Activated T-helper 1 cell treated with anti-CD3 and anti-CD28 coated beads, Interleukin-12 subunit alpha, Interleukin-12 subunit beta, Interleukin-2, Interleukin-4 antibody, amounts not matched to agents 30 ng/mL and 10 ng/mL and 1 ng/mL, durations not matched to agents 14 hours and 24 hours and 36 hours (primary cell): ENCODE measurements around the gene AMOTL2. TPM values are rescaled to one million over a fixed set of nuclear protein-coding genes. Genes with fewer than 3 reads are reported as not detected.

Source experiments
- DNase-seq: peaks from one replicate; pipeline ENCODE4 v3.0.0; 2021; ENCODE audit warnings: low spot score
- H3K27ac Mint-ChIP-seq: one replicate; pipeline ENCODE4 v1.8.0; 2021; ENCODE audit warnings: mild to moderate bottlenecking, mixed read lengths
- H3K27me3 Mint-ChIP-seq: one replicate; pipeline ENCODE4 v1.8.0; 2022; ENCODE audit warnings: mild to moderate bottlenecking, moderate library complexity, mixed read lengths; ENCODE audit not compliant: insufficient read depth
- H3K36me3 Mint-ChIP-seq: one replicate; pipeline ENCODE4 v1.8.0; 2021; ENCODE audit warnings: low read depth, mixed read lengths
- H3K4me1 Mint-ChIP-seq: one replicate; pipeline ENCODE4 v1.8.0; 2021; ENCODE audit warnings: low read depth, mixed read lengths
- H3K4me3 Mint-ChIP-seq: one replicate; pipeline ENCODE4 v1.8.0; 2021; ENCODE audit warnings: mild to moderate bottlenecking, moderate library complexity, mixed read lengths
- H3K9me3 Mint-ChIP-seq: one replicate; pipeline ENCODE4 v1.8.0; 2021; ENCODE audit warnings: mixed read lengths
- intact Hi-C: fragments of 100-400 bp; cut with micrococcal nuclease; formaldehyde crosslinking; loops from one replicate; pipeline ENCODE4 v1.15.1; 2024
- total RNA-seq: library from RNA; stranded (reverse); gene quantifications from 2 replicates; pipeline ENCODE4 v1.2.3, GENCODE V29; 2022

Gene AMOTL2
- total RNA-seq, 1 donor from 2014 or later, result not detected

GRCh38 chr3:134326760-134327593 lies 47.3 kb downstream of the AMOTL2 start:
- no peak for DNase-seq
- Mint-ChIP-seq H3K27ac (no peak overlapping the region), H3K27me3 (peaks cover 2% of the 10 kb centered on the region), H3K9me3 (no peaks in the 10 kb centered on the region), H3K4me1 (no peaks in the 10 kb centered on the region), H3K4me3 (no peak overlapping the region), H3K36me3 (no peaks in the 10 kb centered on the region)
- intact Hi-C loops, result no loop called here

GRCh38 chr3:134326126-134326525 lies 48.1 kb downstream of the AMOTL2 start:
- H3K4me1 Mint-ChIP-seq, result no peaks in the 10 kb centered on the region
- no peaks in the 10 kb centered on the region for H3K9me3 Mint-ChIP-seq
- peaks cover 2% of the 10 kb centered on the region for H3K27me3 Mint-ChIP-seq
- H3K36me3 Mint-ChIP-seq, result no peaks in the 10 kb centered on the region
- intact Hi-C loops, result no loop called here
- no peak for DNase-seq
- H3K4me3 Mint-ChIP-seq, result no peak overlapping the region
- no peak overlapping the region for H3K27ac Mint-ChIP-seq

- Mint-ChIP-seq H3K9me3 (no peaks in the 10 kb centered on the region), H3K4me1 (no peaks in the 10 kb centered on the region), H3K4me3 (no peak overlapping the region), H3K27me3 (peaks cover 2% of the 10 kb centered on the region), H3K27ac (no peak overlapping the region), H3K36me3 (no peaks in the 10 kb centered on the region)
- DNase-seq, result no peak
- intact Hi-C loops, result no loop called here
Observed at GRCh38 chr3:134325706-134326105, 48.5 kb downstream of the AMOTL2 start.

- intact Hi-C loops, result no loop called here
- Mint-ChIP-seq H3K27me3 (peaks cover 2% of the 10 kb centered on the region), H3K27ac (no peak overlapping the region), H3K4me3 (no peak overlapping the region), H3K9me3 (no peaks in the 10 kb centered on the region), H3K4me1 (no peaks in the 10 kb centered on the region), H3K36me3 (no peaks in the 10 kb centered on the region)
- DNase-seq, result no peak
Observed at GRCh38 chr3:134325061-134325705, 49.1 kb downstream of the AMOTL2 start.

- H3K4me1 Mint-ChIP-seq, result no peaks in the 10 kb centered on the region
- no peak for DNase-seq
- intact Hi-C loops, result no loop called here
- H3K36me3 Mint-ChIP-seq, result no peaks in the 10 kb centered on the region
- H3K27me3 Mint-ChIP-seq, result peaks cover 2% of the 10 kb centered on the region
- no peaks in the 10 kb centered on the region for H3K9me3 Mint-ChIP-seq
- no peak overlapping the region for H3K27ac Mint-ChIP-seq
- H3K4me3 Mint-ChIP-seq, result no peak overlapping the region
Observed at GRCh38 chr3:134323966-134324962, 50.0 kb downstream of the AMOTL2 start.

- no peaks in the 10 kb centered on the region for H3K4me1 Mint-ChIP-seq
- H3K27me3 Mint-ChIP-seq, result peaks cover 15% of the 10 kb centered on the region
- H3K9me3 Mint-ChIP-seq, result no peaks in the 10 kb centered on the region
- no peak for DNase-seq
- no peak overlapping the region for H3K4me3 Mint-ChIP-seq
- no peak overlapping the region for H3K27ac Mint-ChIP-seq
- no peaks in the 10 kb centered on the region for H3K36me3 Mint-ChIP-seq
- intact Hi-C loops, result no loop called here
Observed at GRCh38 chr3:134322286-134322685, 52.0 kb downstream of the AMOTL2 start.

GRCh38 chr3:134320749-134321148 lies 53.5 kb downstream of the AMOTL2 start:
- Mint-ChIP-seq H3K27me3 (peaks cover 16% of the 10 kb centered on the region), H3K27ac (no peak overlapping the region), H3K9me3 (no peaks in the 10 kb centered on the region), H3K4me1 (no peaks in the 10 kb centered on the region), H3K36me3 (no peaks in the 10 kb centered on the region), H3K4me3 (no peak overlapping the region)
- intact Hi-C loops, result no loop called here
- no peak for DNase-seq

- H3K36me3 Mint-ChIP-seq, result no peaks in the 10 kb centered on the region
- no peak overlapping the region for H3K4me3 Mint-ChIP-seq
- no peak overlapping the region for H3K27ac Mint-ChIP-seq
- no peaks in the 10 kb centered on the region for H3K4me1 Mint-ChIP-seq
- H3K9me3 Mint-ChIP-seq, result no peaks in the 10 kb centered on the region
- intact Hi-C loops, result no loop called here
- peaks cover 21% of the 10 kb centered on the region for H3K27me3 Mint-ChIP-seq
- no peak for DNase-seq
Observed at GRCh38 chr3:134319931-134320330, 54.3 kb downstream of the AMOTL2 start.

- Mint-ChIP-seq H3K4me1 (no peaks in the 10 kb centered on the region), H3K27ac (no peak overlapping the region), H3K27me3 (peaks cover 36% of the 10 kb centered on the region), H3K4me3 (no peak overlapping the region), H3K36me3 (no peaks in the 10 kb centered on the region), H3K9me3 (no peaks in the 10 kb centered on the region)
- intact Hi-C loops, result no loop called here
- no peak for DNase-seq
Observed at GRCh38 chr3:134318166-134318565, 56.1 kb downstream of the AMOTL2 start.

GRCh38 chr3:134317106-134317947 lies 56.9 kb downstream of the AMOTL2 start:
- no peaks in the 10 kb centered on the region for H3K9me3 Mint-ChIP-seq
- intact Hi-C loops, result no loop called here
- H3K4me3 Mint-ChIP-seq, result no peak overlapping the region
- no peaks in the 10 kb centered on the region for H3K36me3 Mint-ChIP-seq
- H3K27me3 Mint-ChIP-seq, result peaks cover 35% of the 10 kb centered on the region
- no peaks in the 10 kb centered on the region for H3K4me1 Mint-ChIP-seq
- H3K27ac Mint-ChIP-seq, result no peak overlapping the region
- no peak for DNase-seq

GRCh38 chr3:134315286-134316106 lies 58.8 kb downstream of the AMOTL2 start:
- Mint-ChIP-seq H3K9me3 (no peaks in the 10 kb centered on the region), H3K4me1 (no peaks in the 10 kb centered on the region), H3K36me3 (no peaks in the 10 kb centered on the region), H3K4me3 (no peak overlapping the region), H3K27ac (no peak overlapping the region), H3K27me3 (peaks cover 50% of the 10 kb centered on the region)
- intact Hi-C loops, result no loop called here
- DNase-seq, result no peak
